ENCODE measurements around the gene NLRX1. TPM values are rescaled to one million over a fixed set of nuclear protein-coding genes. Genes with fewer than 3 reads are reported as not detected.
"Not testable (repeated sequence)": the region's sequence is repeated elsewhere in the genome, so short reads cannot be mapped to it uniquely, and the experiment has no call there.

NLRX1 gene
- total and polyA plus RNA-seq, 2 experiments from 2014 or later = 16.1 to 36.8 TPM

DNA sequence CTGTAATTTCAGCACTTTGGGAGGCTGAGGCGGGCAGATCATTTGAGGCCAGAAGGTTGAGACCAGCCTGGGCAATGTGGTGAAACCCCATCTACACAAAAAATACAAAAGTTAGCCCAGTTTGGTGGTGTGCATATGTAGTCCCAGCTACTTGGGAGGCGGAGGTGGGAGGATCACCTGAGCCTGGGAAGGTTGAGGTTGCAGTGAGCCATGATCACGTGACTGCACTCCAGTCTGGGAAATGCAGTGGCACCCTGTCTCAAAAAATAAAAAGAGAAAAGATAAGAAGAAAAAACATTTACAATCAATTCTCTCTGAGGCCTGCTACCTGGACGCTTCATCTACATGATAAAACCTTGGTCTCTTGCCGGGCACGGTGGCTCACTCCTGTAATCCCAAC is 30.4 kb downstream of the NLRX1 start:
- no peaks in the 10 kb centered on the region for H3K9me3 ChIP-seq (ENCODE audit: low read depth)
- TF ChIP-seq, protein P1, sequence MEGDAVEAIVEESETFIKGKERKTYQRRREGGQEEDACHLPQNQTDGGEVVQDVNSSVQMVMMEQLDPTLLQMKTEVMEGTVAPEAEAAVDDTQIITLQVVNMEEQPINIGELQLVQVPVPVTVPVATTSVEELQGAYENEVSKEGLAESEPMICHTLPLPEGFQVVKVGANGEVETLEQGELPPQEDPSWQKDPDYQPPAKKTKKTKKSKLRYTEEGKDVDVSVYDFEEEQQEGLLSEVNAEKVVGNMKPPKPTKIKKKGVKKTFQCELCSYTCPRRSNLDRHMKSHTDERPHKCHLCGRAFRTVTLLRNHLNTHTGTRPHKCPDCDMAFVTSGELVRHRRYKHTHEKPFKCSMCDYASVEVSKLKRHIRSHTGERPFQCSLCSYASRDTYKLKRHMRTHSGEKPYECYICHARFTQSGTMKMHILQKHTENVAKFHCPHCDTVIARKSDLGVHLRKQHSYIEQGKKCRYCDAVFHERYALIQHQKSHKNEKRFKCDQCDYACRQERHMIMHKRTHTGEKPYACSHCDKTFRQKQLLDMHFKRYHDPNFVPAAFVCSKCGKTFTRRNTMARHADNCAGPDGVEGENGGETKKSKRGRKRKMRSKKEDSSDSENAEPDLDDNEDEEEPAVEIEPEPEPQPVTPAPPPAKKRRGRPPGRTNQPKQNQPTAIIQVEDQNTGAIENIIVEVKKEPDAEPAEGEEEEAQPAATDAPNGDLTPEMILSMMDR (IDR thresholded peaks at IDR 0.05; ENCODE audit: low read depth, low read length) = no peak

DNA sequence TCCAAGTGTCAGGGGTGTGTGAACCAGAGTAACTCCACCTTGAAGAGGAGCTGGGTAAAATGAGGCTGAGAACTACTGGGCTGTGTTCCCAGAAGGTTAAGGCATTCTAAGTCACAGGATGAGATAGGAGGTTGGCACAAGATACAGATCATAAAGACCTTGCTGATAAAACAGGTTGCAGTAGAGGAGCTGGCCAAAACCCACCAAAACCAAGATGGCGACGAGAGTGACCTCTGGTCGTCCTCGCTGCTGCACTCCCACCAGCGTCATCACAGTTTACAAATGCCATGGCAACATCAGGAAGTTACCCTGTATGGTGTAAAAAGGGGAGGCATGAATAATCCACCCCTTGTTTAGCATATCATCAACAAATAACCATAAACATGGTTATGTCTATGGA is 32.7 kb downstream of the NLRX1 start:
- H3K27ac ChIP-seq; H3K9me3 ChIP-seq (ENCODE audit: low read depth); H3K4me3 ChIP-seq; H3K27me3 ChIP-seq; H3K4me1 ChIP-seq (ENCODE audit: low read depth); DNase-seq (ENCODE audit: low read depth in 1 of 2, low spot score in 1 of 2); H3K36me3 ChIP-seq: not testable (repeated sequence)

More for the DNA sequence above, 30.4 kb downstream of the NLRX1 start:
- Histone ChIP-seq H3K4me1 (ENCODE audit: low read depth) (no peaks in the 10 kb centered on the region), H3K27ac (no peak overlapping the region), H3K4me3 (no peak overlapping the region), H3K36me3 (no peaks in the 10 kb centered on the region), H3K27me3 (no peaks in the 10 kb centered on the region)
- no peak for DNase-seq (ENCODE audit: low read depth in 1 of 2, low spot score in 1 of 2)

DNA sequence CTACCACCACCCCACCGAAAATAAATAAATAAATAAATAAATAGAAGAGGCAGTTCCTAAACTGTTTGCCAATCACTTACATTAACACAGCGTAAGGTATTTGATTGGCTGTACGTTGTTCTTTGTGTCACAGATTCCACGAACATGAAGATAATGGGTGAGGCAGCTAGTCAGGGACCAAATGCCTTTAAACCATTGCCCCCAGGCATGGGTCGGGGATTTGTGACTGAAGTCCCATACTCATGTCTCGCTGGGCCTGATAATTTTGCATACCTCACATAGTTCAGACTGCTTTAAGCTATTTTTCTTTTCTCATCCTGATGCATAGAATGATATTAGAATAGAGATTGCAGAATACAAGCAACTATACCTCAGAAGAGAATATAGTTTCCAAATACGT is 34.0 kb downstream of the NLRX1 start:
- no peak for DNase-seq (ENCODE audit: low read depth in 1 of 2, low spot score in 1 of 2)
- TF ChIP-seq, protein P1 (IDR thresholded peaks at IDR 0.05; ENCODE audit: low read depth, low read length) = no peak
- Histone ChIP-seq H3K4me1 (ENCODE audit: low read depth) (peaks cover 14% of the 10 kb centered on the region), H3K27me3 (no peaks in the 10 kb centered on the region), H3K27ac (no peak overlapping the region), H3K9me3 (ENCODE audit: low read depth) (no peaks in the 10 kb centered on the region), H3K36me3 (no peaks in the 10 kb centered on the region), H3K4me3 (no peak overlapping the region)

DNA sequence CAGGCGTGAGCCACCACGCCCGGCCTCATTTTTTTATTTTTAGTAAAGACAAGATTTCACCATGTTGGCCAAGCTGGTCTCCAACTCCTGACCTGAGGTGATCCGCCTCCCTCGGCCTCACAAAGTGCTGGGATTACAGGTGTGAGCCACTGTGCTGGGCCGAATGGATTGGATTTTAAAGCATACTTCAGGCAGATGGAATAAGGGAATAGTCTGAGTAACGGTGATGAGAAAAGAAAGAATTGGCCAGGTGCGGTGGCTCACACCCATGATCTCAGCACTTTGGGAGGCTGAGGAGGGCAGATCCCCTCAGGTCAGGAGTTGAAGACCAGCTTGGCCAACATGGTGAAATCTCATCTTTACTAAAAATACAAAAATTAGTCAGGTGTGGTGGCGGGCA is 35.5 kb downstream of the NLRX1 start:
- H3K9me3 ChIP-seq (ENCODE audit: low read depth) = no peaks in the 10 kb centered on the region
- peaks cover 16% of the 10 kb centered on the region for H3K4me1 ChIP-seq (ENCODE audit: low read depth)
- DNase-seq (ENCODE audit: low read depth in 1 of 2, low spot score in 1 of 2) = no peak
- H3K27ac ChIP-seq = no peak overlapping the region
- H3K36me3 ChIP-seq = no peaks in the 10 kb centered on the region
- no peak overlapping the region for H3K4me3 ChIP-seq
- H3K27me3 ChIP-seq = no peaks in the 10 kb centered on the region
- TF ChIP-seq, protein P1 (IDR thresholded peaks at IDR 0.05; ENCODE audit: low read depth, low read length) = no peak

DNA sequence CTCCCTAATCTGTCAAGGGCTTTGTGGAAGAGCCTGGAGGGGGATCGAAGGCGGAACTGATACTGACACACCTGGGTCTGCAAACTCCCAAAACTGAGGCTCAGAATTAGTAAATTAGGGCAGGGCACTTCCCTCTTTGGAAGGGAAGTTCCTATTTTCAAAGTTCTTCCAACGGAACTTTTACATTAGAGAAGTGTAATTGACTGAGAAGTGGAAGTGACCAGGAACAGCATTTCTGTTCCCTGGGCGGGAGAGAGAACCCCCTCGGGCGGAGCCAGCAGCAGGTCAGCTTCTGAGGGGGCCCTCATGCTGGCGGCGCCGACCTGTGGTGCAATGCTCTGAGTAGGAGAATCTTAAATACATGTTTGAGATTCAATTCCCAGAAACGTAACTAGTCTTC is 36.6 kb downstream of the NLRX1 start:
- H3K27me3 ChIP-seq = no peaks in the 10 kb centered on the region
- no peaks in the 10 kb centered on the region for H3K36me3 ChIP-seq
- no peak for DNase-seq (ENCODE audit: low read depth in 1 of 2, low spot score in 1 of 2)
- TF ChIP-seq, protein P1 (IDR thresholded peaks at IDR 0.05; ENCODE audit: low read depth, low read length) = no peak
- H3K4me1 ChIP-seq (ENCODE audit: low read depth) = peaks cover 16% of the 10 kb centered on the region
- H3K9me3 ChIP-seq (ENCODE audit: low read depth) = no peaks in the 10 kb centered on the region
- H3K27ac ChIP-seq = no peak overlapping the region
- no peak overlapping the region for H3K4me3 ChIP-seq

DNA sequence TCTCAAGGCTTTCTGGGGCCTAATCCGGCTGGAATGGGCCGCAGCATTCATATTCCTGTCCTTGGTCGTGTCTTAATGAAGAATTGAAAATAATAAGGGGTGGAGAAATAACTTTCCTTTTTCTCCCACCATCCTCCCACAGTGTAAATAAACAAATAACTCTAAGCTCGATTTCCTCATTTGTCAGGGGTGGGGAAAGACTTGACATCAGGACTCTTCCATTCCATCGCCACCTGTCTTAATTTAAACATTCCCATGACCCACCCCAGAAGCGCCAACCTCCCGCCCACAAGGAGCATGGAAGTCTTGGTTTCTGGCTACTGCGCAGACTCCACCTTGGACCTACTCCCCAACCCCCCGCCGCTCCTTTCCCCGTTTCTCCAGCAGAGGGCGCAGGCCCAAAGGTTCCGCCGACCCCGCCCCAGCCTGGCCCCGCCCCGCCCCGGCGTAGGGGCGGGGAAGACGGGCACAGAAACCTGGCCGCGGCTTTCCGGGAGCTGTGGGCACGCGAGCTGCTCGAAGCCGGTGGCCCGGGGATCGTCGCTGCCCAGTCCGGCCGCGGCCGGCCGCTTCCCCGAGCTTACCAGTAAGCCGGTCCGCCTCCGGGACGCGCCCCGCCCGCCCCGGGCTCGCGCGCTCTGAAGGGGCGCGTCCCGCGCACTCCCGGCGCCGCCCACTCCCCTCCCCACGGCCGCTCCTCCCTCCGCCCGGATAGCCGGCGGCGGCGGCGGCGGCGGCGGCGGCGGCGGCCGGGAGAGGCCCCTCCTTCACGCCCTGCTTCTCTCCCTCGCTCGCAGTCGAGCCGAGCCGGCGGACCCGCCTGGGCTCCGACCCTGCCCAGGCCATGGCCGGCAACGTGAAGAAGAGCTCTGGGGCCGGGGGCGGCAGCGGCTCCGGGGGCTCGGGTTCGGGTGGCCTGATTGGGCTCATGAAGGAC is 37.3 kb downstream of the NLRX1 start, which contains the start of gene CBL:
TSS of gene CBL (plus strand) at position 766 of the 937 bp plus-strand sequence. CDS start at position 845, 79 bp downstream.
- Histone ChIP-seq H3K36me3 (no peaks in the 10 kb centered on the region), H3K9me3 (ENCODE audit: low read depth) (no peaks in the 10 kb centered on the region), H3K4me3 (peak within 1 kb of the TSS; percentile 98), H3K27me3 (no peaks in the 10 kb centered on the region), H3K27ac (peak within 1 kb of the TSS; percentile 95), H3K4me1 (ENCODE audit: low read depth) (peaks cover 16% of the 10 kb centered on the region)
- DNase-seq (ENCODE audit: low read depth in 1 of 2, low spot score in 1 of 2) = peak; percentile 92 to 96
- TF ChIP-seq, protein P1 (IDR thresholded peaks at IDR 0.05; ENCODE audit: low read depth, low read length) = peak; percentile 84
